Osteoblast (primary cell): ENCODE results near the gene ITGB5. TPM values are rescaled to one million over a fixed set of nuclear protein-coding genes. Genes with fewer than 3 reads are reported as not detected.

Source experiments
- DNase-seq: peaks from one replicate; pipeline ENCODE4 v3.0.0; 2011; ENCODE audit warnings: low spot score, mixed read lengths; ENCODE audit not compliant: insufficient read length; ENCODE audit errors: missing footprints
- H2AFZ ChIP-seq: 2 replicates; pipeline ENCODE4 v1.6.0; 2011; ENCODE audit warnings: mild to moderate bottlenecking, low read length
- H3K27ac ChIP-seq: 2 replicates; pipeline ENCODE4 v1.5.1; 2011; ENCODE audit warnings: mild to moderate bottlenecking, low read depth, low read length, moderate library complexity
- H3K27me3 ChIP-seq: 2 replicates; pipeline ENCODE4 v1.6.0; 2012; ENCODE audit warnings: mild to moderate bottlenecking, control low read depth, inconsistent platforms, low read length, moderate library complexity; ENCODE audit not compliant: insufficient read depth
- H3K36me3 ChIP-seq: 2 replicates; pipeline ENCODE4 v1.5.1; 2011; ENCODE audit warnings: mild to moderate bottlenecking, low read length, control low read depth, moderate library complexity; ENCODE audit not compliant: insufficient read depth
- H3K4me1 ChIP-seq: 2 replicates; pipeline ENCODE4 v1.5.1; 2011; ENCODE audit warnings: mild to moderate bottlenecking, low read length, control low read depth, moderate library complexity; ENCODE audit not compliant: insufficient read depth
- H3K4me2 ChIP-seq: 2 replicates; pipeline ENCODE4 v1.6.0; 2011; ENCODE audit warnings: mild to moderate bottlenecking, low read length; ENCODE audit not compliant: insufficient read depth
- H3K4me3 ChIP-seq: fragments of 200-600 bp; sonication (generic); 3 replicates; pipeline ENCODE4 v1.5.1; 2012; ENCODE audit warnings: mild to moderate bottlenecking, low read length, inconsistent platforms; ENCODE audit not compliant: insufficient read depth
- H3K79me2 ChIP-seq: 2 replicates; pipeline ENCODE4 v1.6.0; 2012; ENCODE audit warnings: mild to moderate bottlenecking, low read length, control low read depth, inconsistent platforms; ENCODE audit not compliant: insufficient read depth
- H3K9me3 ChIP-seq: 2 replicates; pipeline ENCODE4 v1.5.1; 2011; ENCODE audit warnings: low read depth, low read length, control low read depth
- H4K20me1 ChIP-seq: 2 replicates; pipeline ENCODE4 v1.6.0; 2012; ENCODE audit warnings: mild to moderate bottlenecking, low read length, control low read depth; ENCODE audit not compliant: insufficient read depth
- CTCF ChIP-seq: IDR thresholded peaks from 2 replicates; pipeline ENCODE4 v1.5.1; 2011; ENCODE audit warnings: mild to moderate bottlenecking, low read depth, low read length, moderate library complexity; ENCODE audit errors: extremely low read depth
- total RNA-seq: library from RNA; depleted of rRNA; stranded (reverse); fragments of >200 nt; gene quantifications from 2 replicates; pipeline ENCODE4 v1.2.3, GENCODE V29; 2012

The ITGB5 gene
- total RNA-seq, 1 donor, result 433 TPM

GRCh38 chr3:124770336-124771082, 116.7 kb downstream of the ITGB5 start:
- TF ChIP-seq CTCF, result no peak
- Histone ChIP-seq H4K20me1 (peaks cover 2% of the 10 kb centered on the region), H3K36me3 (peaks cover 37% of the 10 kb centered on the region), H3K4me2 (no peak overlapping the region), H3K27ac (no peak overlapping the region), H3K27me3 (no peaks in the 10 kb centered on the region), H3K9me3 (no peaks in the 10 kb centered on the region), H3K79me2 (peaks cover 11% of the 10 kb centered on the region), H3K4me1 (peaks cover 26% of the 10 kb centered on the region), H2AFZ (no peak overlapping the region), H3K4me3 (no peak overlapping the region)
- DNase-seq, result no peak

DNA sequence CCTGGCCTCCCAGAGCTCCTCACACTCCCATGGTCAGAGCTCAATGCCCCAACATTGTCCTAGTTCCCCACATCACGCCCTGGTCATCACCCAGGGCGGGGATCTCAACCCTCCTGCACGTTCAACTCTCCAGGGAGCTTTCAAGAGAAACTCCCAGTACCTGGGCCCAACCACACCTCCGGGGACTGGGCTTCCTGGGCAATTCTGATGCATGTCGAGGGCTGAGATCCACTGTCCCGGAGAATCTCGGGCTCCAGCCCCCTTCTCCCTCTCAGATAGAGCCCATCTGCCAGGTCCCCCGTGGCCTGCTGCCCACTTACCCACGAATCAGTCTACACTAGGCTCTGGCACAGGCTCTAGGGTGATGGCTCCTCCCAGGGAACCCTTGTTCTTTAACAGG, 117.7 kb downstream of the ITGB5 start:
- Histone ChIP-seq H3K27me3 (no peaks in the 10 kb centered on the region), H3K36me3 (peaks cover 48% of the 10 kb centered on the region), H4K20me1 (peaks cover 2% of the 10 kb centered on the region), H3K4me3 (no peak overlapping the region), H3K4me1 (peaks cover 18% of the 10 kb centered on the region), H3K4me2 (no peak overlapping the region), H3K9me3 (no peaks in the 10 kb centered on the region), H3K27ac (no peak overlapping the region), H3K79me2 (peaks cover 4% of the 10 kb centered on the region), H2AFZ (no peak overlapping the region)
- no peak for DNase-seq
- no peak for TF ChIP-seq CTCF

- DNase-seq, result no peak
- H3K4me3 ChIP-seq, result no peak overlapping the region
- peaks cover 12% of the 10 kb centered on the region for H3K4me1 ChIP-seq
Observed at GRCh38 chr3:124768812-124769211, 118.4 kb downstream of the ITGB5 start.

GRCh38 chr3:124767691-124768090, 119.5 kb downstream of the ITGB5 start:
- Histone ChIP-seq H3K79me2 (no peaks in the 10 kb centered on the region), H3K27me3 (no peaks in the 10 kb centered on the region), H3K4me1 (peaks cover 10% of the 10 kb centered on the region), H2AFZ (no peak overlapping the region), H3K4me3 (no peak overlapping the region), H3K36me3 (peaks cover 65% of the 10 kb centered on the region), H3K9me3 (no peaks in the 10 kb centered on the region), H3K27ac (no peak overlapping the region), H4K20me1 (peaks cover 2% of the 10 kb centered on the region), H3K4me2 (no peak overlapping the region)
- DNase-seq, result no peak
- no peak for TF ChIP-seq CTCF

More at GRCh38 chr3:124768812-124769211, 118.4 kb downstream of the ITGB5 start:
- no peaks in the 10 kb centered on the region for H3K9me3 ChIP-seq
- H3K79me2 ChIP-seq, result peaks cover 3% of the 10 kb centered on the region
- H3K36me3 ChIP-seq, result peaks cover 54% of the 10 kb centered on the region
- H3K27ac ChIP-seq, result no peak overlapping the region
- no peaks in the 10 kb centered on the region for H3K27me3 ChIP-seq
- peaks cover 2% of the 10 kb centered on the region for H4K20me1 ChIP-seq
- peak; percentile 23 for TF ChIP-seq CTCF
- no peak overlapping the region for H2AFZ ChIP-seq
- H3K4me2 ChIP-seq, result no peak overlapping the region
